K562 (cell line): ENCODE results near the gene ERC2. TPM values are rescaled to one million over a fixed set of nuclear protein-coding genes. Genes with fewer than 3 reads are reported as not detected.

Source experiments
- ATAC-seq: fragments of 200-7000 bp; cut with Tn5 transposase; 3 replicates; pipeline ENCODE4 v1.9.1; 2020; ENCODE audit warnings: moderate library complexity
- BruUV-seq: library from RNA; stranded (reverse); fragments of 400-500 nt; replicated peaks from 2 replicates; lab custom pipeline; 2021; lab: Mats Ljungman, UMichigan
- CTCF ChIA-PET: fragments of 300-600 bp; formaldehyde crosslinking; extraction: SDS; loops from one replicate; lab custom pipeline; 2021; ENCODE audit warnings: low intra/inter-chr PET ratio; lab: Yijun Ruan, JAX
- POLR2A ChIA-PET: fragments of 300-600, 350-650 bp; sonication (Branson Sonifier 250); formaldehyde crosslinking; extraction: SDS; loops from one replicate; lab custom pipeline; 2021; ENCODE audit warnings: antibody characterized with exemption, inconsistent platforms; lab: Yijun Ruan, JAX
- DNase-seq, 4 experiments: peaks; one replicate each; pipeline versions ENCODE4 v3.0.0 to v3.0.0-alpha.2; 2011 to 2018; ENCODE audit warnings: low spot score in 3 of 4, mixed read lengths in 3 of 4; ENCODE audit errors: extremely low read depth in 1 of 4
- FAIRE-seq: peaks from 2 replicates; lab custom pipeline; 2011; peaks lifted over from hg19 to GRCh38; lab: Jason Lieb, UNC
- H2AFZ ChIP-seq: 2 replicates; pipeline ENCODE4 v1.6.0; 2011; ENCODE audit warnings: low read depth, low read length, control low read depth, inconsistent platforms
- H3K27ac ChIP-seq: fragments of 200-600 bp; 3 replicates; pipeline ENCODE4 v1.8.0; 2011; ENCODE audit warnings: low read depth, mild to moderate bottlenecking, control low read depth, inconsistent platforms, low read length, moderate library complexity, mixed read lengths; ENCODE audit errors: extremely low read depth
- H3K27me3 ChIP-seq, 2 experiments: fragments of 300-600 bp in 1 of 2; 2 replicates in 1 of 2; 3 replicates in 1 of 2; pipeline versions ENCODE4 v1.6.0 to v1.8.0; 2011; ENCODE audit warnings: inconsistent platforms in 2 of 2, low read length in 2 of 2, mild to moderate bottlenecking in 1 of 2, mixed read lengths in 1 of 2, moderate library complexity in 1 of 2; ENCODE audit not compliant: control insufficient read depth in 2 of 2, insufficient read depth in 2 of 2
- H3K36me3 ChIP-seq: fragments of 300-600 bp; 3 replicates; pipeline ENCODE4 v1.8.0; 2011; ENCODE audit warnings: mild to moderate bottlenecking, low read length, inconsistent platforms; ENCODE audit not compliant: control insufficient read depth, insufficient read depth
- H3K4me1 ChIP-seq, 2 experiments: fragments of 200-600 bp in 1 of 2; replicated peaks in 1 of 2; 2 replicates in 1 of 2; 3 replicates in 1 of 2; pipeline versions ENCODE4 v1.5.1 to v1.8.0; 2011; ENCODE audit warnings: inconsistent platforms in 2 of 2, low read length in 2 of 2, mild to moderate bottlenecking in 1 of 2, mixed read lengths in 1 of 2, moderate library complexity in 1 of 2; ENCODE audit not compliant: control insufficient read depth in 2 of 2, insufficient read depth in 2 of 2
- H3K4me2 ChIP-seq: 2 replicates; pipeline ENCODE4 v1.6.1; 2011; ENCODE audit warnings: low read length, control low read depth, inconsistent platforms, mixed read lengths; ENCODE audit not compliant: insufficient read depth
- H3K4me3 ChIP-seq: fragments of 200-600 bp; sonication (generic), shearing (Covaris generic); 2 replicates; pipeline ENCODE4 v1.5.1; 2016; ENCODE audit warnings: control low read depth, inconsistent platforms
- H3K79me2 ChIP-seq: fragments of 200-600 bp; 3 replicates; pipeline ENCODE4 v1.8.0; 2011; ENCODE audit warnings: low read length, inconsistent platforms; ENCODE audit not compliant: control insufficient read depth, insufficient read depth
- H3K9ac ChIP-seq, 2 experiments: 2 replicates each; pipeline versions ENCODE4 v1.6.0 to v1.6.1; 2011; ENCODE audit warnings: low read depth in 2 of 2, low read length in 2 of 2, control low read depth in 1 of 2, inconsistent platforms in 1 of 2, mild to moderate bottlenecking in 1 of 2, mixed read lengths in 1 of 2; ENCODE audit not compliant: insufficient read depth in 1 of 2
- H3K9me1 ChIP-seq: one replicate; pipeline ENCODE4 v1.6.0; 2011; ENCODE audit warnings: inconsistent platforms, mild to moderate bottlenecking, low read length, moderate library complexity; ENCODE audit not compliant: control insufficient read depth, insufficient read depth
- H3K9me3 ChIP-seq: replicated peaks from 2 replicates; pipeline ENCODE4 v1.5.1; 2011; ENCODE audit warnings: low read depth, low read length, inconsistent platforms; ENCODE audit not compliant: control insufficient read depth, insufficient read depth
- H4K20me1 ChIP-seq: replicated peaks from 2 replicates; pipeline ENCODE4 v1.6.1; 2011; ENCODE audit warnings: low read length, inconsistent platforms, mixed read lengths; ENCODE audit not compliant: control insufficient read depth, insufficient read depth
- ERF ChIP-seq: fragments of 450-650 bp; formaldehyde crosslinking; IDR thresholded peaks from 2 replicates; pipeline ENCODE4 v1.4.0; 2020; ENCODE audit warnings: mild to moderate bottlenecking, mixed read lengths
- ETV6 ChIP-seq, 3 experiments: fragments of 150-350 bp in 1 of 3; sonication (generic) in 1 of 3; formaldehyde crosslinking in 1 of 3; IDR thresholded peaks; 2 replicates each; pipeline versions ENCODE4 v1.6.1 to v1.8.0; 2014 to 2022; ENCODE audit warnings: borderline replicate concordance in 2 of 3, low read depth in 2 of 3, antibody characterized with exemption in 1 of 3, low read length in 1 of 3, mild to moderate bottlenecking in 1 of 3, missing genetic modification reagents in 1 of 3
- FOXO4 ChIP-seq: fragments of 450-650 bp; formaldehyde crosslinking; IDR thresholded peaks from 2 replicates; pipeline ENCODE4 v1.4.0; 2020; ENCODE audit warnings: mild to moderate bottlenecking, moderate library complexity
- HNRNPUL1 ChIP-seq: fragments of 200-400 bp; formaldehyde crosslinking; IDR thresholded peaks from 2 replicates; pipeline ENCODE4 v1.6.1; 2017; ENCODE audit warnings: low read length
- JUN ChIP-seq, 2 experiments: sonication (generic) in 1 of 2; formaldehyde crosslinking in 1 of 2; IDR thresholded peaks; 2 replicates each; pipeline versions ENCODE4 v1.6.1 to v1.8.0; 2012 to 2022; ENCODE audit warnings: borderline replicate concordance in 2 of 2, mild to moderate bottlenecking in 2 of 2, improper control_type of control experiment in 1 of 2, low read depth in 1 of 2, low read length in 1 of 2, missing genetic modification reagents in 1 of 2
- RBM17 ChIP-seq: fragments of 200-400 bp; formaldehyde crosslinking; IDR thresholded peaks from 2 replicates; pipeline ENCODE4 v1.6.1; 2017; ENCODE audit warnings: low read depth, mild to moderate bottlenecking, low read length, borderline replicate concordance
- XRCC4 ChIP-seq: IDR thresholded peaks from one replicate; pipeline ENCODE4 v1.6.1; 2011; ENCODE audit not compliant: insufficient read depth, insufficient read length; ENCODE audit errors: extremely low read depth
- ZNF318 ChIP-seq, 2 experiments: fragments of 450-650 bp; IDR thresholded peaks; 2 replicates each; pipeline ENCODE4 v1.6.1; 2016; ENCODE audit warnings: mild to moderate bottlenecking in 2 of 2, borderline replicate concordance in 1 of 2, low read depth in 1 of 2, moderate library complexity in 1 of 2
- ZNF561 ChIP-seq: fragments of 450-650 bp; formaldehyde crosslinking; conservative IDR thresholded peaks from 2 replicates; pipeline ENCODE4 v1.4.0; 2020; ENCODE audit warnings: mild to moderate bottlenecking, moderate library complexity
- WGBS: fragments of 100-300 bp; shearing (Covaris generic); methylation state at CpG from one replicate; pipeline ENCODE4 v1.1.6; 2016; ENCODE audit warnings: low coverage, mixed read lengths; ENCODE audit not compliant: insufficient coverage; ENCODE audit errors: missing lambda C conversion rate; 5-methylcytosine and 5-hydroxymethylcytosine counted together
- in situ Hi-C: fragments of 300-500 bp; cut with MboI; formaldehyde crosslinking; loops from 4 replicates; pipeline ENCODE4 v1.15.0; 2018; ENCODE audit warnings: inconsistent platforms, mixed read lengths
- intact Hi-C: fragments of 100-400 bp; cut with micrococcal nuclease; formaldehyde crosslinking; loops from 2 replicates; pipeline ENCODE4 v1.14.2; 2022
- polyA plus RNA-seq, 8 experiments: library from polyadenylated mRNA; depleted of rRNA in 4 of 8; stranded (reverse) in 5 of 8; unstranded in 3 of 8; fragments of >200 nt; fragmentation: Nextera tagmentation in 2 of 8; fragmentation: Illumina TruSeq in 1 of 8; extraction: Ambion mirVana in 2 of 8; extraction: Trizol in 1 of 8; gene quantifications; 2 replicates each; pipeline versions ENCODE4 v1.2.1 to v1.2.3, GENCODE V29; 2011 to 2014; ENCODE audit warnings: inconsistent platforms in 1 of 8, missing spikeins in 1 of 8
- total RNA-seq, 7 experiments: library from RNA; depleted of rRNA in 6 of 7; stranded (reverse); fragments of >200 nt in 6 of 7; fragmentation: Illumina TruSeq in 2 of 7; extraction: Trizol in 2 of 7; gene quantifications; 2 replicates each; pipeline versions ENCODE4 v1.2.1 to v1.2.3, GENCODE V29; 2011 to 2021; ENCODE audit warnings: low replicate concordance in 1 of 7
- TF ChIP-seq, protein P1 (sequence below): IDR thresholded peaks from 2 replicates; pipeline ENCODE4 v1.6.1; 2014; ENCODE audit warnings: antibody characterized with exemption

ERC2 gene
- total and polyA plus RNA-seq, 9 of the 15 experiments (the other 6 are each of a cell fraction or from before 2014, with no cell fraction given) = 0.04 to 0.18 (median 0.07) TPM; not detected in 2

- 6% methylated on average over 14 of the region's 14 CpGs for WGBS
- in situ Hi-C loops = no loop called here
- POLR2A ChIA-PET = no interaction called here
- no peak overlapping the region for H2AFZ ChIP-seq
- FAIRE-seq (no peak), ATAC-seq (no peak), DNase-seq (no peak)
- no TSS peak for BruUV-seq
- H3K27ac ChIP-seq = no peak overlapping the region
- H3K4me1 ChIP-seq = no peaks in the 10 kb centered on the region
- H3K9me3 ChIP-seq = no peaks in the 10 kb centered on the region
- no peaks in the 10 kb centered on the region for H3K79me2 ChIP-seq
- H3K36me3 ChIP-seq = no peaks in the 10 kb centered on the region
- CTCF ChIA-PET = no interaction called here
- intact Hi-C loops = no loop called here
- H3K9ac ChIP-seq = no peak overlapping the region
- H3K9me1 ChIP-seq = no peaks in the 10 kb centered on the region
- no peaks in the 10 kb centered on the region for H3K27me3 ChIP-seq
- no peak overlapping the region for H3K4me3 ChIP-seq
- no peaks in the 10 kb centered on the region for H4K20me1 ChIP-seq
- no peak overlapping the region for H3K4me2 ChIP-seq
- TF ChIP-seq, protein P1, sequence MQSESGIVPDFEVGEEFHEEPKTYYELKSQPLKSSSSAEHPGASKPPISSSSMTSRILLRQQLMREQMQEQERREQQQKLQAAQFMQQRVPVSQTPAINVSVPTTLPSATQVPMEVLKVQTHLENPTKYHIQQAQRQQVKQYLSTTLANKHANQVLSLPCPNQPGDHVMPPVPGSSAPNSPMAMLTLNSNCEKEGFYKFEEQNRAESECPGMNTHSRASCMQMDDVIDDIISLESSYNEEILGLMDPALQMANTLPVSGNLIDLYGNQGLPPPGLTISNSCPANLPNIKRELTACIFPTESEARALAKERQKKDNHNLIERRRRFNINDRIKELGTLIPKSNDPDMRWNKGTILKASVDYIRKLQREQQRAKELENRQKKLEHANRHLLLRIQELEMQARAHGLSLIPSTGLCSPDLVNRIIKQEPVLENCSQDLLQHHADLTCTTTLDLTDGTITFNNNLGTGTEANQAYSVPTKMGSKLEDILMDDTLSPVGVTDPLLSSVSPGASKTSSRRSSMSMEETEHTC = no peak
- TF ChIP-seq XRCC4 (no peak), ETV6 (IDR thresholded peaks at IDR 0.05; ENCODE audit: borderline replicate concordance in 1 of 2, low read depth in 2 of 2, low read length in 1 of 2) (no peak), ETV6 (CRISPR knock-in tag; IDR thresholded peaks at IDR 0.05; ENCODE audit: borderline replicate concordance) (no peak), RBM17 (no peak), JUN (IDR thresholded peaks at IDR 0.05; ENCODE audit: borderline replicate concordance, low read depth, low read length) (no peak), JUN (CRISPR knock-in tag; IDR thresholded peaks at IDR 0.05; ENCODE audit: borderline replicate concordance) (no peak), HNRNPUL1 (no peak), ZNF561 (no peak), ERF (CRISPR knock-in tag) (no peak), FOXO4 (CRISPR knock-in tag) (no peak), ZNF318 (IDR thresholded peaks at IDR 0.05; ENCODE audit: borderline replicate concordance in 1 of 2, low read depth in 1 of 2) (no peak)
These were observed 803.9 kb downstream of the ERC2 start for GRCh38 chr3:55664387-55664786.
